H1 (cell line): ENCODE measurements around the gene ZNF587B. TPM values are rescaled to one million over a fixed set of nuclear protein-coding genes. Genes with fewer than 3 reads are reported as not detected.

Experiments used
- CTCF ChIP-seq, 3 experiments: IDR thresholded peaks; 1 replicate in 2 of 3; 2 replicates in 1 of 3; pipeline versions ENCODE4 v1.5.1 to v1.6.1; 2011; ENCODE audit warnings: low read length in 3 of 3, mild to moderate bottlenecking in 3 of 3, inconsistent platforms in 2 of 3, low read depth in 1 of 3, moderate library complexity in 1 of 3; ENCODE audit not compliant: insufficient read depth in 1 of 3; ENCODE audit errors: control extremely low read depth in 1 of 3
- EGR1 ChIP-seq: IDR thresholded peaks from 2 replicates; pipeline ENCODE4 v1.6.1; 2011; ENCODE audit warnings: low read depth, low read length, borderline replicate concordance
- HDAC2 ChIP-seq, 2 experiments: fragments of 300-600 bp in 1 of 2; sonication (generic) in 1 of 2; IDR thresholded peaks; 2 replicates each; pipeline ENCODE4 v1.6.1; 2011 to 2012; ENCODE audit warnings: low read depth in 2 of 2, low read length in 2 of 2, mild to moderate bottlenecking in 2 of 2, moderate library complexity in 2 of 2, borderline replicate concordance in 1 of 2, inconsistent platforms in 1 of 2
- MAX ChIP-seq: IDR thresholded peaks from 2 replicates; pipeline ENCODE4 v1.6.1; 2012; ENCODE audit warnings: inconsistent platforms
- NANOG ChIP-seq: IDR thresholded peaks from 2 replicates; pipeline ENCODE4 v1.6.1; 2011; ENCODE audit warnings: low read length, low read depth, mild to moderate bottlenecking, inconsistent platforms; ENCODE audit not compliant: insufficient read depth, poor library complexity, severe bottlenecking
- ZNF274 ChIP-seq: IDR thresholded peaks from 2 replicates; pipeline ENCODE4 v1.7.0; 2012; ENCODE audit warnings: low read length, borderline replicate concordance; ENCODE audit errors: extremely low read depth
- polyA plus RNA-seq, 7 experiments: library from polyadenylated mRNA; depleted of rRNA in 3 of 7; stranded (reverse) in 5 of 7; unstranded in 2 of 7; fragments of >200 nt in 5 of 7; fragments of 200-250 nt in 2 of 7; gene quantifications; 1 replicate in 5 of 7; 2 replicates in 1 of 7; 4 replicates in 1 of 7; pipeline versions ENCODE4 v1.2.1 to v1.2.3, GENCODE V29; 2011 to 2013; ENCODE audit warnings: missing spikeins in 2 of 7, mixed read lengths in 2 of 7
- total RNA-seq: library from RNA; stranded (reverse); fragmentation: NEBNext Ultra II Directional; extraction: Animal tissue kit (Norgen Biotek cat#: 25700); gene quantifications from 2 replicates; pipeline ENCODE4 v1.2.1, GENCODE V29; 2021

The ZNF587B gene
- total and polyA plus RNA-seq, 2 of the 8 experiments (the other 6 are each of a cell fraction or from before 2014, with no cell fraction given), result 13.8 to 60.1 TPM

- no peak for TF ChIP-seq MAX
- no peak for TF ChIP-seq ZNF274
- TF ChIP-seq EGR1, result no peak
- no peak for TF ChIP-seq NANOG
- no peak for TF ChIP-seq CTCF (IDR thresholded peaks at IDR 0.05; ENCODE audit: control extremely low read depth in 1 of 3, insufficient read depth in 1 of 3, low read depth in 1 of 3, low read length in 3 of 3)
- no peak; a peak in 1 of 4 replicates for TF ChIP-seq HDAC2 (IDR thresholded peaks at IDR 0.05; ENCODE audit: borderline replicate concordance in 1 of 2, low read depth in 2 of 2, low read length in 2 of 2)
Observed at GRCh38 chr19:57803594-57804325, 26.3 kb upstream of the ZNF587B start (continued).
